ENCODE results near the gene LMO7.
A peak's percentile ranks its signal among the peaks of the same experiment; 100 is the strongest.

LMO7 gene

GRCh38 chr13:75635101-75635827 lies 866 bp upstream of the LMO7 start:
- peak overlapping the region; percentile 83 for H3K4me3 ChIP-seq (ENCODE audit: low read depth, low read length)
- DNase-seq (ENCODE audit: low read depth), result peak; percentile 48
- no peak for TF ChIP-seq CTCF (conservative IDR thresholded peaks at IDR 0.05; ENCODE audit: low read depth, low read length)

GRCh38 chr13:75636436-75637180 lies 478 bp downstream of the LMO7 start:
- H3K4me3 ChIP-seq (ENCODE audit: low read depth, low read length), result peak overlapping the region; percentile 83
- TF ChIP-seq CTCF (conservative IDR thresholded peaks at IDR 0.05; ENCODE audit: low read depth, low read length), result no peak
- peak; percentile 46 for DNase-seq (ENCODE audit: low read depth)

GRCh38 chr13:75637181-75637750 lies 1.1 kb downstream of the LMO7 start:
- no peak for TF ChIP-seq CTCF (conservative IDR thresholded peaks at IDR 0.05; ENCODE audit: low read depth, low read length)
- H3K4me3 ChIP-seq (ENCODE audit: low read depth, low read length), result peak overlapping the region; percentile 83
- peak; percentile 40 for DNase-seq (ENCODE audit: low read depth)

GRCh38 chr13:75639454-75639853 lies 3.3 kb downstream of the LMO7 start:
- TF ChIP-seq CTCF (conservative IDR thresholded peaks at IDR 0.05; ENCODE audit: low read depth, low read length), result no peak
- no peak for DNase-seq (ENCODE audit: low read depth)
- H3K4me3 ChIP-seq (ENCODE audit: low read depth, low read length), result no peak overlapping the region

- no peak overlapping the region for H3K4me3 ChIP-seq (ENCODE audit: low read depth, low read length)
- TF ChIP-seq CTCF (conservative IDR thresholded peaks at IDR 0.05; ENCODE audit: low read depth, low read length), result no peak
- DNase-seq (ENCODE audit: low read depth), result no peak
Measured at GRCh38 chr13:75641026-75641425, 4.9 kb downstream of the LMO7 start.

- no peak for DNase-seq (ENCODE audit: low read depth)
- no peak for TF ChIP-seq CTCF (conservative IDR thresholded peaks at IDR 0.05; ENCODE audit: low read depth, low read length)
- no peak overlapping the region for H3K4me3 ChIP-seq (ENCODE audit: low read depth, low read length)
Measured at GRCh38 chr13:75643182-75643581, 7.1 kb downstream of the LMO7 start.
